GM21529 (cell line): Measurements from ENCODE around the gene IL23R.
"Not testable (repeated sequence)": the region's sequence is repeated elsewhere in the genome, so short reads cannot be mapped to it uniquely, and the experiment has no call there.

Experiments used
- ATAC-seq: cut with Tn5 transposase; IDR thresholded peaks from one replicate; pipeline ENCODE4 v1.9.1; 2021; ENCODE audit not compliant: unreplicated experiment

Gene IL23R

GRCh38 chr1:67166196-67166595, at the start of gene IL23R:
Gene IL23R (plus strand): TSS chr1:67166454. CDS start chr1:67168121, 1,667 bp downstream.
- peak; percentile 91 for ATAC-seq

- ATAC-seq, result no peak
These were observed 48.1 kb upstream of the IL23R start for GRCh38 chr1:67118191-67118590.

- ATAC-seq, result no peak
These were observed 47.6 kb upstream of the IL23R start for GRCh38 chr1:67118646-67119045.

- no peak for ATAC-seq
These were observed 45.2 kb upstream of the IL23R start for GRCh38 chr1:67120855-67121619.

- ATAC-seq, result no peak
These were observed 41.8 kb upstream of the IL23R start for GRCh38 chr1:67124455-67124854.

GRCh38 chr1:67126111-67126746, 40.0 kb upstream of the IL23R start:
- ATAC-seq, result no peak

GRCh38 chr1:67126974-67127373, 39.3 kb upstream of the IL23R start:
- ATAC-seq, result no peak

GRCh38 chr1:67130673-67131072, 35.6 kb upstream of the IL23R start:
- no peak for ATAC-seq

GRCh38 chr1:67133177-67133576, 33.1 kb upstream of the IL23R start:
- no peak for ATAC-seq

GRCh38 chr1:67134695-67135094, 31.6 kb upstream of the IL23R start, which contains the start of gene C1orf141:
Gene C1orf141 (minus strand): TSS chr1:67134970. CDS start chr1:67127240, 7,730 bp downstream.
- no peak for ATAC-seq

GRCh38 chr1:67135354-67135753, 30.9 kb upstream of the IL23R start:
- ATAC-seq, result no peak

- no peak for ATAC-seq
These were observed 28.9 kb upstream of the IL23R start for GRCh38 chr1:67137307-67137753.

GRCh38 chr1:67138813-67139499, 27.3 kb upstream of the IL23R start:
- ATAC-seq, result no peak

GRCh38 chr1:67140460-67140859, 25.8 kb upstream of the IL23R start:
- no peak for ATAC-seq

GRCh38 chr1:67141832-67142231, 24.4 kb upstream of the IL23R start:
- ATAC-seq, result not testable (repeated sequence)

- no peak for ATAC-seq
These were observed 23.3 kb upstream of the IL23R start for GRCh38 chr1:67142931-67143330.

- ATAC-seq, result no peak
These were observed 22.3 kb upstream of the IL23R start for GRCh38 chr1:67143966-67144365.

GRCh38 chr1:67144696-67145095, 21.6 kb upstream of the IL23R start:
- ATAC-seq, result no peak

- no peak for ATAC-seq
These were observed 20.2 kb upstream of the IL23R start for GRCh38 chr1:67146101-67146500.

GRCh38 chr1:67146539-67146938, 19.7 kb upstream of the IL23R start:
- no peak for ATAC-seq

GRCh38 chr1:67147973-67148372, 18.3 kb upstream of the IL23R start:
- ATAC-seq, result not testable (repeated sequence)
